NCI-H1417 treated with DMSO at 0.1 percent for 48 hours (cell line): Measurements from ENCODE around the gene PHF12.
"Not testable (repeated sequence)": the region's sequence is repeated elsewhere in the genome, so short reads cannot be mapped to it uniquely, and the experiment has no call there.

ENCODE experiments used
- DNase-seq: peaks from one replicate; lab custom pipeline; 2025; lab: John Stamatoyannopoulos, UW

PHF12 gene

GRCh38 chr17:28929787-28930186 is 21.5 kb downstream of the PHF12 start:
- DNase-seq, result no peak

GRCh38 chr17:28928061-28928460 is 23.3 kb downstream of the PHF12 start:
- DNase-seq, result no peak

DNA sequence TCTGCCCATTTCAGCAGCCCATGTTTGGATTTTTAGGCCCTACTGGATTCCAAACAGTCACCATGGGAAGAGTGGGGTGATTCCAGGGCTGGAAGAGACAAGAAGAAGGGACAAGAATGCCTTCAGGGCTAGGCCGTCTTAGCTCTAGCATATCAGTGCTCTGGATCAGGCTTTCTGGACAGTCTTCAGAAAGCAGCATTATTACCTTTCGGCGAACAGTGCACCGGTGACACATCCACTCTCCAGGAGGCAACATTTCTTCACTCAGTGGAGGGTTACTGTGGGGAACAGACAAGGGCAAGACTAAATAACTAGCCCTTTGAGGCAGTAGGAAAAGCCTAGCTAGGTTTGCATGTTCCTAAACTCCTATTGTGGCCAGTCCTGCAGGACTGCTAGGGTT is 24.5 kb downstream of the PHF12 start:
- no peak for DNase-seq

GRCh38 chr17:28926366-28926765 is 25.0 kb downstream of the PHF12 start:
- no peak for DNase-seq

DNA sequence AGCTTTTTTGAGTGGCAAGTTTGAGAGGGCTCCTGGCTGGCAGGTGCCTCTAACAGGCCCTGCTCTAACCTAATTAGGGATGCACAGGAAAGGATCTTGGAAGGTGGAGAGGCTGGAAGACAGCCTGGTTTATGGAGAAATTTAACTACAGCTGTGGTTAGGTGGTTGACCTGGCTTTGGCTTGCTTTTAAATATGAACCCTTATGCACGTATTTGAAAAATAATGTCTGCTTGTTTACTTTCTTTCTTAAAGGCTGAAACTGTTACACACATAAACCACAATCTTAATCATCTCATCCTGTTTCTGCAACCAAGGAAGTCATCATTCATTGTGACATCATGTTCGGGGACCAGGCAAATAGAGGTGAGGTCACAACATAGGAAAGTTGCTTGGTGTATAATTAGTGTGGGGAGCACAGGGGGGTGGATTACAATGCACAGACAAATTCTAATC is 25.4 kb downstream of the PHF12 start:
- no peak for DNase-seq

DNA sequence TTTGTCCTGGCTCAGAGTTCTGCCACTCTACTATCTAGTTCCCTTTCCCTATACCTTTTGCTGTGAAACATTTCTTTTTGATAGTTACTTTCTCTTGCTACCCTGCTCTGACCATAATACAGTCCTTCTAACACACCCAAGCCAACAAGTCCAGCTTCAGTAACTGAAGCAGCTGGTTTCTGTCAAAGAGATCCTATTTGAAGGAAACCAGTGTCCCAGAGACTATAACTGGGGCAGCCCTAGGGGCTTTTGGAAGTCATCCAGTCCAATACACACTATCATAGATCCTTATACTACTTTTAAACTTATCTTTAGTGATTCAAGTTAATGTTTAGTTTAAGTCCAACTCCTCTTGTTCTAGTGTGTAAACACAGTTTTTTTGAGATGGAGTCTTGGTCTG is 31.1 kb downstream of the PHF12 start:
- no peak for DNase-seq

DNA sequence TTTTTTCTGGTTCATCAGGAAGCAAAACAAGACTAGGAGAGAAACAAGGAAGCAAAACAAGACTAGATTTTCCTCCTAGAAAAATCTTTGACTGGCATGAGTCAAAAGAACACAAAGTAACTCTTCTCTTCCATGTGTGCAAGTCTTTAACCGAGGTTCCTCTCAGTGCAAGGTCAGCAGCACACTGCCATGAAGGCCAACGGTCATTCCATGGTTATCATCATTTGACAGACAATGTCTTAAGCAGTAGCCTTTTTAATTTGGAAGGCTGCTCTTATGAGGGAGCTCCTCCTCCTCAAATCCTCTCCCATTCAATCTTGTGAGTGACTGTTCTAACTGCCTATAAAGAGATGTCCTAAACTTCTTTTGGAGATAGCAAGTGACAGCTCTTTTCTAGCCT is 33.0 kb downstream of the PHF12 start:
- DNase-seq, result no peak

DNA sequence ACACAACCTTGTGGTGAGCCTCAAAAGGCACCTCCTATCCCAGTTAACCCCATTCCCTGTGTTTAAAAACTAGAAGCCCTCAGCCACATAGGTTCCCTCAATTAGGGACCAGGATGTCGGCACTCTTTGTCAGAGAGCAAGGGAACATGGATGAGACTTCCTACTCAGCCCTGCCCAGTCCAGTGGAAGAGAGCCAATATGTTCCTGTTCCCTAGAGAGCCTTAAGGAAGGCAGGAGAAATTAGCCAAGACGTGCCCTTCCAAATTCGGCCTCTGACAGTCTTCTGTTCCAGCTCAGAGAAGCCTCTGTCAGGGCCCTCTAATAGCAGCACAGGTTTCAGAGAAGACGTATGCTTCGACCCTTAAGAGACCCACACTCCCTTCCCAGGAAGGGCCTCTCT is 33.9 kb downstream of the PHF12 start:
- no peak for DNase-seq

GRCh38 chr17:28917029-28917428 is 34.3 kb downstream of the PHF12 start:
- no peak for DNase-seq

DNA sequence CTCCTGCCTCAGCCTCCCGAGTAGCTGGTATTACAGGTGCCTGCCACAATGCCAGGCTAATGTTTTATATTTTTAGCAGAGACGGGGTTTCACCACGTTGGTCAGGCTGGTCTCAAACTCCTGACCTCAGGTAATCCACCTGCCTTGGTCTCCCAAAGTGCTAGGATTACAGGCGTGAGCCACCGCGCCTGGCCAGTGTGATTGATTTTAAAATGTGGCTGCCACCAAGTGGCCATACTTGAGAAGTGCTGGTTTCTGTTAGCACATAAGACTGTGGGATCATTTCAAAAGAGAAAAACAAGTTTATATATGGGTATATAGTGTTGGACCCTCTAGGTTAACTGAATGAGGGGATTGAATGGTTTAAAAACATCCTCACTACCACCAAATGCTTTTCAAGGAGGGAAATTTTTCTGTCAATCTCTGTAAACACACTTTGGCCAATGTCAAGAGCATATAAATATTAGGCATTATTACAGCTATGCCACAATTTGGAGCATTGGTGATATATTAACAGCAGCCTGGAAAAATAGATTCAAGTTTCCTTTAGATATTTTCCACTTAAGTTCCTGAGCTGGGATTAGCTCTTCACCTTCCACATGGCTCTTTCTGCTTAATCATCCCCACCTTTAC is 34.9 kb downstream of the PHF12 start:
- DNase-seq, result no peak

DNA sequence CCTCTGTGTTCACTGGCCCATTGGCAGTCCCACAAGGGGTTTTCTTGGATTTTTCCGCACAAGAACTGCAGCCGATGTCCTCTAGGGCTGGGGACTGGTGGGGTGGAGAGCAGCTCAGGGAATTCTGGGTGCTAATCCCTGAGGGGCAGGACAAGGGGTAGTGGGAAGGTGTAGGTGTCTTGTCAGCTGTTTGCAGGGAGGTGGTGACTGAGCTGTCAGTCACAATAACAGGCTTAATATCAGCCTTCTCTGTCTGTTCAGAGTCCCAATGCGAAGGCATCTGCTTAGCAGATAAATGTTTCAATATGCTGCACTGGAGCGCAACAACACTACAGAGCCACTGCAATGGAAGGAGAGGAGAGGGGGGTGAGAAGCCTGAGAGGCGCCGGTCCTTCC is 38.4 kb downstream of the PHF12 start:
- DNase-seq, result no peak

- DNase-seq, result no peak
Observed at GRCh38 chr17:28912281-28912937, 38.9 kb downstream of the PHF12 start.

DNA sequence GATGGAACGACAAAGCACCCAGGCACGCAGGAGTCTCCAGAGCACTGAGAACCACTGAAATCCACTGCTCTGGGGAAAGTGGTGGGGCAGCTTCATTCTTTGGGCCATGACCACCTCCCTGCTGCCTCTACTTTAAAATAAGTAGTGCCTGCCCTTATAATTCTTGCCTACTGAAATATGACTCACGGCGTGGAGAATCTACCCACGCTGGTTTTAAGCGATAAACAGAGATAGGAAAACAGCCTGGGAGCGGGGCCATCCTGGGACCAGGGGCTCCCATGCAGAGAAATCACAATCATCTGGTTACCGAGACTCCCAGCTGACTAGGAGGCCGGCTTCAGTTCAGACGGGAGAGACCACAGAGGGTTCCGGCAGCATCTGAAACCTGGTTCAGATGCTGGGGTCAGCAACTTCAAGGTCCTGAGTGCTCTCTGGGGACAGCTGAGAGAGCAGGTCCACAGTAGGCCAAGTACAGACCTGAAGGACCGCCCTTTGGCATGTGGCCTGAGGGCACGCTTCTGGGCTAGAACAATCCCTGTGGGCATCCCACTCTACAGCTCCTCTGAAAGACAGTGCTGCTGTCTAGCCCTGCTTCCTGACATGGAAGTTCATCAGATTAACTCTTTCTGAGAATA is 39.8 kb downstream of the PHF12 start:
- no peak for DNase-seq

DNA sequence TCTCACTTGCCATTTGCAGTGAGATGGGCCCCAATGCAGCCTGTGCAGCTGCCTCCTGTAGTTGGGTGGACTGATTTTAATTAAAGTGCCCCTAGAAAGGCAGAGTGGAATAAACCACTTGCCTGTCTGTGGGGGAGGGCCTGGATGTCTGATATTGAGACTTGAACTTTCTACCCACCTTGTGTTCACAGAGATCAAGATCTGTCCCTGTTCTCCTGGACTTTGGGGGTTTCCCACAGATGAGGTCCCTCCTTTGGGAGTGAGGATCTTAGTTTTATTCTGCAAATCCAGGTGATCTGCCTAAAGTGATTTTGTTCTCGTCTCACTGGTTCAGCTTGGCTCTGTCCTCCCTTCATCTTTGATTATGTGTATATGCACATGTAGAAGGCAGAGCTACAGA is 40.8 kb downstream of the PHF12 start:
- DNase-seq, result no peak

- DNase-seq, result no peak
Observed at GRCh38 chr17:28908640-28909167, 42.6 kb downstream of the PHF12 start.

- DNase-seq, result no peak
Observed at GRCh38 chr17:28907709-28908475, 43.4 kb downstream of the PHF12 start.

GRCh38 chr17:28906706-28907438 is 44.4 kb downstream of the PHF12 start:
- DNase-seq, result no peak

DNA sequence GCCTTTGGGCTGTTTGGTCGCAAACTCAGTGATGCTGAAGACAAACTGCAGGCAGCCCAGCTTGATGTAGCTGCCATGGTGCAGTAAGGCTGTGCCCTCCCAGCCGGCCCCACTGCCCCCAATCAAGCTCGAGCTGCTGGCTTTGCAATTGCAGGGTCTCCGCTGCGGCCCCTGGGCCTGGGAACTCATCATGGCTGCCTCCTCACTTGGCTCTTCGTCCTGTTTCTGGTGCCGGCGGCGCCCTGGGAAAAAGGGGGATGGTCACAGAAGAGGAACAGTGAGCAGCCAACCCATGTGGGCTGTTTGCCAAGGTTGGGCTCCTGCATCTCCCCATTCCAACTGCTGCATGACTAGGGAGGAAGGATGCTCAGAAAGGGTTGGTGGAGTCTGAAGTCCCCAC is 45.0 kb downstream of the PHF12 start:
- no peak for DNase-seq

DNA sequence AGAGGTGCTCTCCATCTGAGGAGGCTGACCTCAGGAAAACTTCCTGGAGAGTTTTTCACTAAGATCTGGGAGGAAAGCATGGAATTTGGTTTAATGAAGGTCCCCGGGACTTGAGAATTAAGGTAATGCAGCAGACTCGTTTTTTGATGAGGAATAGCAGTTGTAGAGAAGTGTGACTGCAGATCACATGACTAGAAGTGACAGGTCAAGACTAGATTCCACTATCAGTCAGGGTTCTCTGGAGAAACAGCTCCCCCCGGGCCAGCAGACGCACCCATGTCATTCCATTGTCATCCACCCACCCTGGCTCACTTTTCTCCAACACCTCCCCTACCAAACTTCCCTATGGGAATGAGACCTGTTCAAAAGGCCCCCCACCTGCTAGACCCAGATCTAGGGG is 46.5 kb downstream of the PHF12 start:
- DNase-seq, result no peak

DNA sequence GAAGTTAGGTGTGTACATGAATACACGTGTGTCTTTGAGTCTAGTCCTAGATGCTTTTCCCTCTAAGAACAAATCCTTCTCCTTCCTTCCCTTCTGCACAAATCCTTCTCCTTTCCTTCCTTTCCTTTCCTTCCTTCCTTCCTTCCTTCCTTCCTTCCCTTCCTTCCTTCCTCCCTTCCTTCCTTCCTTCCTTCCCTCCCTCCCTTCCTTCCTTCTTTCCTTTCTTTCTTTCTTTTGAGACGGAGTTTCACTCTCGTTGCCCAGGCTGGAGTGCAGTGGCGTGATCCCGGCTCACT is 47.8 kb downstream of the PHF12 start:
- not testable (repeated sequence) for DNase-seq

DNA sequence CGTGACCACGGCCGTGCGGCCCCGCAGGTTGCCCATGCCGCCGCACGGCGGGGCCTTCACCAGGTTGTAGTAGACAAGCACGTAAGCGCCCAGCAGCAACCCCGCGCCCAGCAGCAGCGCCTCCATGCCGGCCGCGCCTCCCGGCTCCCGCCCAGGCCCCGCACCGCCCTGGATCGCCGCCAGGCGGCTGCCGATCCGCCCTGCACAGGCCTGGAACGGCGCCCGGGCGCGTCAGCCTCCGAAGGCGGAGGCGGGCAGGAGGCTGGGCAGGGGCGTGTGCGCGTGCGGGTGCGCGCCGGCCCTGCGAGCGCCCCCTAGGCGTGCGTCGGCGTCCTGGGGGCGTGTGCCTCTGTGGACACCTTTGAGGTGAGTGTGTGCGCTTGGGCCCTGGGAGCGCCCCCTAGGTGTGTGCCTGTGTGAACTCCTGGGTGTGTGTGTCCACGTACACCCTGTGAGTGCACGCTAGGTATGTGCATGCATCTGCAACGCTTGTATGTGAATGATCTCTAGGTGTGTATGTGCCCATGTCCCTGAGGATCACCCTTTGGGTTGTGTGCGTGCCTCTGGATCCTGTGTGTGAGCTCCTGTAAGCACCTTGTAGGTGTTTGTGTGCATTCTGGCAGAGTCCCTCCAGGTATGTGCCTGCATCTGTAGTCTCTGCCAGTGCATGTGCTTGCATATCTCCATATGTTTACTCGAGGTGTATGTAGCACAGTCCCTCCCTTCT is 48.3 kb downstream of the PHF12 start, which contains the start of gene DHRS13:
Gene DHRS13 (minus strand): TSS at position 261 of the 727 bp plus-strand sequence. CDS start 135 bp downstream, at position 126.
- peak; percentile 82 for DNase-seq
